Gastrocnemius medialis (tissue), 4 donors: Measurements from ENCODE around the gene CCDC92. TPM values are rescaled to one million over a fixed set of nuclear protein-coding genes. Genes with fewer than 3 reads are reported as not detected.

Source experiments
- ATAC-seq, 2 donors: fragments of 150-250 bp; one replicate each; pipeline ENCODE4 v1.9.1; 2016
- DNase-seq, 2 donors: peaks; one replicate each; pipeline ENCODE4 v3.0.0-alpha.2; 2019
- H3K27ac ChIP-seq, 4 donors: fragments of 200-600 bp; sonication (generic); 1 replicate in 1 of 4; 2 replicates in 3 of 4; pipeline ENCODE4 v1.5.1; 2016 to 2018; ENCODE audit warnings: mild to moderate bottlenecking in 2 of 4, moderate library complexity in 1 of 4
- H3K27me3 ChIP-seq, 3 donors: fragments of 200-600 bp; sonication (generic) in 2 of 3; 1 replicate in 1 of 3; 2 replicates in 2 of 3; pipeline versions ENCODE4 v1.5.1 to v1.6.0; 2016 to 2019; ENCODE audit warnings: mild to moderate bottlenecking in 1 of 3, moderate library complexity in 1 of 3
- H3K36me3 ChIP-seq, 2 donors: fragments of 200-600 bp; sonication (generic) in 1 of 2; one replicate each; pipeline ENCODE4 v1.5.1; 2017 to 2018
- H3K4me1 ChIP-seq, 2 donors: fragments of 200-600 bp; sonication (generic) in 1 of 2; one replicate each; pipeline ENCODE4 v1.5.1; 2016 to 2017; ENCODE audit warnings: mild to moderate bottlenecking in 2 of 2
- H3K4me3 ChIP-seq, 4 donors: fragments of 200-600 bp; sonication (generic) in 3 of 4; 1 replicate in 1 of 4; 2 replicates in 3 of 4; pipeline ENCODE4 v1.5.1; 2016 to 2019; ENCODE audit warnings: mild to moderate bottlenecking in 2 of 4
- H3K9me3 ChIP-seq, 3 donors: fragments of 200-600 bp; sonication (generic) in 2 of 3; 1 replicate in 1 of 3; 2 replicates in 2 of 3; pipeline ENCODE4 v1.5.1; 2016 to 2019
- CTCF ChIP-seq, 5 experiments: fragments of 450-650 bp in 3 of 5; fragments of 200-600 bp in 2 of 5; sonication (generic) in 2 of 5; IDR thresholded peaks in 4 of 5; conservative IDR thresholded peaks in 1 of 5; 1 replicate in 4 of 5; 2 replicates in 1 of 5; pipeline ENCODE4 v1.5.1; 2016 to 2019; ENCODE audit warnings: antibody characterized with exemption in 5 of 5, mild to moderate bottlenecking in 3 of 5, moderate library complexity in 3 of 5
- POLR2A ChIP-seq, 2 donors: fragments of 450-650 bp; IDR thresholded peaks; one replicate each; pipeline ENCODE4 v1.6.1; 2017; ENCODE audit warnings: antibody characterized with exemption in 2 of 2, mild to moderate bottlenecking in 2 of 2, moderate library complexity in 2 of 2
- in situ Hi-C, 4 donors: fragments of 200-750 bp; cut with MboI; loops; one replicate each; pipeline versions ENCODE4 v1.15.0 to v1.8.0; 2017; ENCODE audit warnings: low sequenced_read_pairs in 4 of 4
- intact Hi-C: fragments of 100-400 bp; cut with DNase I; formaldehyde crosslinking; loops from one replicate; pipeline ENCODE4 v1.15.1; 2023; ENCODE audit warnings: low total_unique reads
- total RNA-seq, 4 donors: library from RNA; depleted of rRNA; stranded (reverse); fragments of >200 nt; gene quantifications; one replicate each; pipeline versions ENCODE4 v1.1.0 to v1.2.3, GENCODE V29; 2016

CCDC92 gene
- total RNA-seq, 4 donors from 2014 or later, result 21.1 to 29.1 (median 23.7) TPM

DNA sequence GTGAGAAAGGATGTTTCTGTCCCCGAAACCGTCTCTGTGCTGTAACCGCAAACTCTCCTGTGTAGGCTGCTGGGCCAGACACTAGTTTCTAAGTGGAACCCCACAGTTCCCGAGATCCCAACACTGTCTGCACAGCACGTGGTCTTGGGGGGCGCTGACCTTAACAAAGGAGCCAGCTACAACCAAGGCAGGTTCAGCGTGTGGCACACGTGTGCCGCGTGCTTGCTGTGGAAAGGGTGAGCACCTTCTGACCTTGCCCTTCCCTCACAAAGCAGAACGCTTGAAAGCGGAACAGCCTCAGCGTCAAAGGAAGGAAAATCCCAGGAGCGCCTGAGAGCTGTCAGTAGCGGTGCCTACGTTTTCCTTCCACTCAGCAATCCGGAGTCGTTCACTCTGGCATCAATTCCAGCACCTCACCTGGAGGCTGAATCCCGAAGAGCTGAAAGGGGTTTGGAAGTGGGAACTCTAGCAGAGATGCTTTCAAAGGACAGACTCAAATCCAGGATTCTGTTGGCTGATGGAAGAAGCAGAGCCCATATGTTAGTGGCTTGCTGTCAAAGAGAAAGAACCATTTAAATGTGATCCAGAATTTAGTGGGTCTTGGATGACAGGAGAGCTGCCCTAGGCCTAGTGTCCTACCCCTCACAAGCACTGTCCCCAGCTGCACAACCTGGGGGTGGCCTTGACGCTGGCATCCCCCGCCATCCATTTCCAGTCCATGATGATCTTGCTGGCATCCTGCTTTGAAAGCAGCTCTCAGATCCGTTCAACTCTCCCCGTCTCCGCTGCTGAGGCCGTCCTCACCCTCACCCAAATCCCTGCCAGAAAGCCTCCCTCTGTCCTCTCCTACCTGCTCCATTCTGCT, 27.1 kb downstream of the CCDC92 start:
- intact Hi-C loops, result no loop called here
- Histone ChIP-seq H3K27ac (no peak overlapping the region), H3K36me3 (peaks cover 0 to 30% of the 10 kb centered on the region in 2 donors), H3K4me1 (no peaks in the 10 kb centered on the region), H3K27me3 (no peaks in the 10 kb centered on the region), H3K9me3 (no peaks in the 10 kb centered on the region), H3K4me3 (no peak overlapping the region)
- no peak for ATAC-seq
- in situ Hi-C loops, result no loop called here
- no peak for DNase-seq
- TF ChIP-seq POLR2A (IDR thresholded peaks at IDR 0.05), result no peak
- TF ChIP-seq CTCF (IDR thresholded peaks at IDR 0.05 in 4 of 5, conservative IDR thresholded peaks at IDR 0.05 in 1 of 5), result no peak

DNA sequence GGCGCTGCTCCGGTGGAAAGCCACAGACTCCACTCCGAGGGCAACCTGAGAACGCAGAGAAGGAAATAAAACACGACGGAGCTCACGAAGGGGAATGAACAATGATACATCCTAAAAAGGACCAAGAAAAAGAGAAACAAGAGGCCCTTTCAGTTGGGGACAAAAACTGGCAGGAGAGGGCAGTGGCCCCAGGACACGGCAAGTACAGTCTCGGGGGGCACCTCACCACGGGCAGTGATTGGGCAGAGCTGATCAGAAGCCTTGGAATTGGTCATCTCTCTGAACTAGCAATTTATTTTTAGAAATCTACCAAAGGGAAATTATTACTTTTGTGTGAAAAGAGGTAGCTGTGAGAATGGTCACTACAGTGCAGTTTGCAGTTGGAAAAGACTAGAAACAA, 27.9 kb downstream of the CCDC92 start:
- no peak overlapping the region for H3K27ac ChIP-seq
- DNase-seq, result no peak
- ATAC-seq, result no peak
- in situ Hi-C loops (no loop called here), intact Hi-C loops (no loop called here)
- H3K4me1 ChIP-seq, result no peaks in the 10 kb centered on the region
- TF ChIP-seq CTCF (IDR thresholded peaks at IDR 0.05 in 4 of 5, conservative IDR thresholded peaks at IDR 0.05 in 1 of 5) (no peak), POLR2A (IDR thresholded peaks at IDR 0.05) (no peak)
- H3K36me3 ChIP-seq, result peaks cover 0 to 35% of the 10 kb centered on the region in 2 donors
- H3K27me3 ChIP-seq, result no peaks in the 10 kb centered on the region
- H3K9me3 ChIP-seq, result no peaks in the 10 kb centered on the region
- no peak overlapping the region for H3K4me3 ChIP-seq

DNA sequence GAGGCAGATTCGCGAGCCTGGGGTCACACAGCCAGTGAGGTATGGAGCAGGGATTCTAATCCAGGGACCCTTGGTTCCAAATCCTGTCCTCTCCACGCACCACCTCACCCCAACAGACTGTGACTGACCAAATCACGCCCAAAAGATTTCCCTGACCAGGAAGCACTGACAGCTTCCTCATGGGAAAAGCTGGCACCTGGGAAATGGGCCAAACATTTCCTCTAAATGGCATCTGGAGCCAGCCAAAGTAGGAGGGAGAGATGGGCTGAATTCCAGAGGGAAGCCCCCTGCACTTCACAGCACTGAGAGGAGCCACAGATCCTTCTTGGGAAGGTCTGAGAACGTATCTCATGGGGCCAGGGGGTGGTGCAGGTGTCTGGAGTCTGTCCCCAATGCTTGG, 28.8 kb downstream of the CCDC92 start:
- DNase-seq, result no peak
- in situ Hi-C loops, result no loop called here
- ATAC-seq, result no peak
- Histone ChIP-seq H3K36me3 (peaks cover 0 to 43% of the 10 kb centered on the region in 2 donors), H3K9me3 (no peaks in the 10 kb centered on the region), H3K4me1 (no peaks in the 10 kb centered on the region), H3K27me3 (no peaks in the 10 kb centered on the region), H3K27ac (no peak overlapping the region), H3K4me3 (no peak overlapping the region)
- intact Hi-C loops, result no loop called here
- TF ChIP-seq CTCF (IDR thresholded peaks at IDR 0.05 in 4 of 5, conservative IDR thresholded peaks at IDR 0.05 in 1 of 5) (no peak), POLR2A (IDR thresholded peaks at IDR 0.05) (no peak)

- TF ChIP-seq CTCF (IDR thresholded peaks at IDR 0.05 in 4 of 5, conservative IDR thresholded peaks at IDR 0.05 in 1 of 5), result no peak
- TF ChIP-seq POLR2A (IDR thresholded peaks at IDR 0.05), result no peak
- DNase-seq, result no peak
- intact Hi-C loops (no loop called here), in situ Hi-C loops (no loop called here)
- ATAC-seq, result no peak
- Histone ChIP-seq H3K27ac (no peak overlapping the region), H3K4me1 (no peaks in the 10 kb centered on the region), H3K9me3 (no peaks in the 10 kb centered on the region), H3K4me3 (no peak overlapping the region), H3K27me3 (no peaks in the 10 kb centered on the region), H3K36me3 (peaks cover 0 to 43% of the 10 kb centered on the region in 2 donors)
Measured at GRCh38 chr12:123942911-123943648, 29.6 kb downstream of the CCDC92 start.
